Activated CD4-positive, CD25-positive, alpha-beta regulatory T cell (primary cell): ENCODE results near the gene CAPN12.

Experiments used
- DNase-seq, 4 experiments: peaks; one replicate each; lab custom pipeline; 2025; lab: John Stamatoyannopoulos, UW

Gene CAPN12

DNA sequence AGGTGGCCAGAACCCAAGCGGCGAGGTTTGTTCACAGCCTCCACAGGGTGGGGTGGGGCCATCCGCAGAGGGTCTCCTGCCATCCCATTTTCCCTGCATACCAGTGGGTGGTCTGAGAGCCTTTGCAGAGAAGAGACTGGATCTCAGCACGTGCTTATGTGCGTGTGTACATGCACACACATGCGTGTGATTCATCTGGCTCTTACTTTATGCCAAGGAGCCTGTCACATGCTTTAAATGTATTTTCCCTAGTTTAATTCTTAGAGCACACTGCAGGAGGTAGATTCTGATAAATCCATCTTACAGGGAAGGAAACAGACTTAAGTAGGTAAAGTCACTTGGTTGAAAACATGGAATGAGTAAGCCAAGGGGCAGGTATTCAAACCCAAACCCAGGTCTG, 47.1 kb downstream of the CAPN12 start:
- DNase-seq, result no peak

DNA sequence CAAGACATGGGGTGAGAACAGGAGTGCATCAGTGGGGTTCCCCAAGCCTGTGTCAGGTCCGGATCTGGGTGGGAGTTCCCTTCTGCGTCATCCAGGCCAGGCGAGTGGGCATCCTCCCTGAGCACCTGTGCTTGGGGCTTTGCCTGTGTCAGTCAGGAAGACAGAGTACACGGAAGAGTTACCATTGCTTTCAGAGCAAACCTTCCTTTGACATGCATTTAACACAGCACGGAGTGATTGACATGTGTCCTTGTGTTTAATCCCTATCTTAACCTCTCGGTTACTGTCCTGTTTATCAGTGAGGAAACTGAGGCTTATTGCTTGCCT, 47.6 kb downstream of the CAPN12 start:
- no peak for DNase-seq

DNA sequence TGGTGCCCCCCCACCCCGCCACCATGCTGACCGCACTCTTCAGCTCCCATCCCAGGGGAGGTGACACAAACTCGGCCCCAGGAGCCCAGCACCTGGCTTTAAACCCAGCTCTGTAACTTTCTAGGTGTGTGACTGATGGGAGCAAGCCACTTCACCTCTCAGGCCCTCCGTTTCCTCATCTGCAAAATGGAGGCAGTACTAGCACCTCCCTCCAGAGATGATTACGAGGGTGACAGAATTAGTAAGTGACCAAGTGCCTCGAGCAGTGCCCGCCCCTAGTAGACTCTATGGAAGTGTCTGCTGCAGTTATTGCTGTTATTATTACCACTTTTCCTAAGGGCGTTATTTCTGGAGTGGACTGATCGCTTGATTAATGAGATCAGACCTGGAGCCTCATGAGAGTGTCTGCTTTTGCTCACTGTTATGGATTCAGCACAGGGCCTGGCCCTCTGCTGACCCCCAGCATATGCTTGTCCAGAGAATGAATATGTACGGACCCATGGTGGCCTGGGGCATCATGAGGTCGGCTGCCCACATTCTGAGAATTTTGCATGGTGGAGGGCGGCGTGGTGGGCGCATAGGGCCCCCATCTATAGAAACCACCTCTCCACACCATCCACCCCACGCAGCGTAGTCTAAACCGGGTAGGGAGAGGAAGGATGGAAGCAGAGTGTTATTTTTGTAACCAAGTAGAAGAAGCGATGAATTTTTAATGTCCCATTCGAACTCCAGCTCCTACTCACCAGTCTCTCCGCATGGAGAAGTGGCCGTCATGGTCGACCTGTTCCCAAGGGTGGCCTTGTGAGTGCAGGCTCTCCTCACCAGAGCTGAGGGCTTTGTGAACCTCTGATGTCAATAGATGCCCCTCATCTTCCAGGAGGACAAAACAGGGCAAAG, 48.2 kb downstream of the CAPN12 start:
- no peak for DNase-seq

DNA sequence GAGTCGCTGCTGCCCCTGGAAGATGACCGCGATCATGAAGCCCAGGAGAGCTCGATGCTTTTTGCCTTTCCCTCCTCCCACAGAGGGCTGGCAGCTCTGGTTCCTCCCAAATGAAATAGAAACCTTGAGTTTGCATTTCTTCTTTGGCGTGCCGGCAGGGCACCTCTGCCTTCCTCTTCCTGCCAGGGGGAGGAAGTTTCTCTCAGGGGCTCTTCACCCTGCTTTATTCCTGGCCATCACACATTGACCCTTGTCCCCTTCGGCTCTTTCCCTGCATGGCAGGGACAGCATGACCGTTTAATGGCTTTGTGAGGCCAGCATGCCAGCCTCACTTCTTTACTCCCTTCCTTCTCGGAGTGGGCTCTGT, 49.0 kb downstream of the CAPN12 start:
- no peak for DNase-seq

DNA sequence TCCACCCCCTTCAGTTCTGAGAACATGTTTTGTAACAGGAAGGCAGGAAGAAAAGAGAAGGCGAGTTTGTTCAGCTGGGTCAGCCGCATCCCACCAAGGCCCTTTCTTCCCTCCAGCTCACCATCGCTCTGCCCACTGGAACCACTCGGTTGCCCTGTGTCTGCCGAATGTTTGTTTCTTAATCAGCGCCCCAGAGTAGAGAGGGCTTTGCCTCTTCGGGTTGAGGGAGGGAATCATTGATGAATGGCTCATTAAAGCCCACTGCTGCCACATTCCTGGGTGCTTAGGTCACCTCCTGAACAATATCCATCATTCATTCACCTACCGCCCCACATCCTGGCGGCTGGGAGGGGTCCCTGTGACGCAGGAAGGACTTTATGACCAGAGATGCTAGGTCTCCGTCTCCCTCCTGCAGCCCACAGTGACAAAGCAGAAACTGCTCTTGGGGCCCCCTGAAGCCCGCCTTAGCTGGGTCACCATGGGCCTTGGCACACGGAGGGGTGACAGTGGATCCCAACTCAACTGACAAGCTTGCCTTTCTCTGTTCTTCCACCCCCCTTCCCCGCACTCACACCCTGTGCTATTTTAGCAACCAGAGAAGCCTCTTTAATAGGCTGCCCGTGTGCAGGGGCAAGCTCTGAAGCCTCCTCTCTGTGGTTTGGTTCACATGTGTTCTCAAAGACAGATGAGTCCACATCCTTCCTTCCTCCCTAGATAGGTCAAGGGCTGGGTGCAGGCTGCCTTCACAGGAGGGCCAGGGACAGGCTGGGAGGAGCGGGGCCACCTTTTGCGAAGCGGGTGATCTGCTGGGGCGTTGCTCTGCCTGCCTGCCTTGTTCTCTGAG, 50.7 kb downstream of the CAPN12 start:
- DNase-seq, result no peak

DNA sequence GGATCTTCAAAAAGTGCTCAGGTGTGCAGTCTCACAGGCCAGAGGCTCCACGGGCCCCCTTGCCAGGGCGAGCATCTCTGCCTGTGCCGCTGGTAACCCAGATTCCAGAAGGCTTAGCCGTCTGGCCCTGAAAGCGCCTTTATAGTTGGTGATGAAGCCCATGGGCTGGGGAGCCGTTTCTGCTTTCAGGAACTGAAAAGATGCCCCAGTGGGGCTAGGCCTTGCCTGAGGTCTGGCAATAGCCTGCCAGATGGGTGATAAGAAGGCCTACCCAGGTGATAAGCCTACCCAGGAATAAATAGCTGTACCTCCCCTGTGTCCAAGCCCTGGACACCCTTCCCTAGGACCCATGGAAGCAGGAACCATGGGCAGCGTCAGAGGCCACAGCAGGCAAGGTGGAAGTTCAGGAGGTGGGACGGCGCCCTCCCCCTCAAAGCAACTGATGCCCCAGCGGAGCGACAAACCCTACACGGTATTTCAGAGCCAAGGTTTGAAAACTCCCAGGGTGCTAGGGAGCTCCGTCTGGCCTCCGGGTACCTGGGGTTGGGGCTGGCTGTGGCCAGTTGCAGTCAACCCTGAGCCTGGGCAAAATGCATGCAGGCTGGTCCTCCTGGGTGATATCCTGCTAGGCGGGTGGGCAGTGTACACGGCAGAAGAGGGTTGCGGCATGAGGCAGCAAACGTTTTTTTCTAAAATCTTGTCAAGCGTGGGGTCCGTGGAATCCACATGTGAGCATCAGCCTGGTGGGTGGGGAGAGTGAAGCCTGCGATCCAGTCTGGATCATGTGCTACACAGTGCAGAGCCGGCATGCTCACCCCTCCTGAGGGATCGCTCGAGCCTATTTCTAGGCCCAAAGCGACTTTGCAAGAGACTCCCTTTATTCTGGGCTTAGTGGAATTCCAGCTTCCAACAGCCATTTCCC, 51.6 kb downstream of the CAPN12 start:
- no peak for DNase-seq

DNA sequence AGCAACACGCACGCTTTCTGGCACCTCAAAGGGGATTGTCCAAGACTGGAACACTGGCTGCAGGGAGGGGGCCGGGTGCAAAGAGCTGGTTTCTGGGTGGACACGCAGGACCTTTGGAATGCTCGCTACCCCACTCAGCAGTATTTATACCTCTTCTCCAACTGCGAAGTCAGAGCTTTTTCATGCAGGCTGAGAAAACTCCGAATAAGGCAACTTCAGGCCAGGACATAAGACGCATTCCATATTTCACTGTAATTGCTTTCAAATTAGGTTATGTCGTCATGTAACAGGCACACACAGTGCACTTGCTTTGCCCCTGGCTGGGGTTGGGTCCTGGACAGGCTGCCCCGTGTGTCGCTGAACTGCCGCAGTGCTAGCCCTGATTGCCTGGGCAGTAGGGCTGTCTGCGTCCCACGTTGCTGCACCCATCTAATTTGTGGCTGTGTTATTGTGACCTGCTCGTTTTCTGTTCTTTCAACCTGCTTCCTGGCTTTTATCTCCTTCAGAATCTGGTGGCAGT, 52.3 kb downstream of the CAPN12 start:
- no peak for DNase-seq

DNA sequence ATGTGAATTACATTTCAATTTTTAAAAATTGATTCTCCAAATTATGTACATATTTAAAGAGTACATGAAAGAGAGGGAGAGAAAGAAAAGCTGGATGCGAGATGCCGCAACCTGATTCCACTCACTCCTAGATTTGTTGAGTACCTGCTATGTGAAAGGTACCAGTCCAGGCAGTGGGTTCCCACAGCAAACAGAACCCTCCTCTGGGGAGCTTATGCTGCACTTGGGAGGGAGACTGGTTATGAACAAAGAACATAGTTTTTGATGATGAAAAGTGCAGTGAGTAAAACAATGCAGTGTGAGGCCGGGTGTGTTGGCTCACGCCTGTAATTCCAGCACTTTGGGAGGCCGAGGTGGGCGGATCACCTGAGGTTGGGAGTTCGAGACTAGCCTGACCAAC, 53.4 kb downstream of the CAPN12 start:
- DNase-seq, result no peak

DNA sequence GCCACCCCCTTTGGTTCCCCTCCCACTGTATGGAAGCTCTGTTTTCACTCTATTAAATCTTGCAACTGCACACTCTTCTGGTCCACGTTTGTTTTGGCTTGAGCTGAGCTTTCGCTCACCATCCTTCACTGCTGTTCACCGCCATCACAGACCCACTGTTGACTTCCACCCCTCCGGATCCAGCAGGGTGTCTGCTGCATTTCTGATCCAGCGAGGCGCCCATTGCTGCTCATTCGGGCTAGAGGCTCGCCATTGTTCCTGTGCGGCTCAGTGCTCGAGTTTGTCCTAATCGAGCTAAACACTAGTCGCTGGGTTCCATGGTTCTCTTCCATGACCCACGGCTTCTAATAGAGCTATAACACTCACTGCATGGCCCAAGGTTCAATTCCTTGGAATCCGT, 54.1 kb downstream of the CAPN12 start:
- no peak for DNase-seq

DNA sequence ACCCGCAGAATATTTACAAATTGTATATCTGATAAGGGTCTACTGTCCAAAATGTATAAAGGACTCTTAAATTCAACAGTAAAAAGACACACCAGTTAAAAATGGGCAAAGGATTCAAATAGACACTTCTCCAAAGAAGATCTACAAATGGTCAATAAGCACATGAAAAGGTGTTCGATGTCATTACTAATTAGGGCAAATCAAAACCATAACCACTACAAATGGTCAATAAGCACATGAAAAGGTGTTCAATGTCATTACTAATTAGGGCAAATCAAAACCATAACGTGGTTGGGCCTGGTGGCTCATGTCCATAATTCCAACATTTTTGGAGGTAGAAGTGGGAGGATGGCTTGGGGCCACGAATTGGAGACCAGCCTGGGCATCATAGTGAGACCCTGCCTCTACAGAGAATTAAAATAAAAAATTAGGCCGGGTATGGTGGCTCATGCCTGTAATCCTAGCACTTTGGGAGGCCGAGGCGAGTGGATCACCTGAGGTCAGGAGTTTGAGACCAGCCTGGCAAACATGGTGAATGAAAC, 56.4 kb downstream of the CAPN12 start:
- no peak for DNase-seq

DNA sequence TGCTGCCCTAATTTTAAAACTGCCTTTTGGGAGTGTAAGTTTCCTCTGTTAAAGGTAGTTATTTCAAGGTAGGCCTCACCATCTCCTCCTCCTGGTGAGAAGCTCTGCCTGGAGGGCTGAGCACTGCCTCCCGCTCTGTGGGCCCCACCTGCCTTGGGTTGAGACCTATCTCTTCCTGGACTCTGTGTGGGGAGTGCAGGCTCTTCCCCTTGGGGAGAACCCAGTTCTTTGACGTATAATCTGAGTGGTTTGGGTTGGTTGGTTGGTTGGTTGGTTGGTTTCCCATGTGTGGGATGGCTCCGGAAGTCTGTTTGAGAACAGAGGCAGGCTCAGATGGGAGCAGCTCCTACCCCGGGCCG, 57.8 kb downstream of the CAPN12 start:
- no peak for DNase-seq

DNA sequence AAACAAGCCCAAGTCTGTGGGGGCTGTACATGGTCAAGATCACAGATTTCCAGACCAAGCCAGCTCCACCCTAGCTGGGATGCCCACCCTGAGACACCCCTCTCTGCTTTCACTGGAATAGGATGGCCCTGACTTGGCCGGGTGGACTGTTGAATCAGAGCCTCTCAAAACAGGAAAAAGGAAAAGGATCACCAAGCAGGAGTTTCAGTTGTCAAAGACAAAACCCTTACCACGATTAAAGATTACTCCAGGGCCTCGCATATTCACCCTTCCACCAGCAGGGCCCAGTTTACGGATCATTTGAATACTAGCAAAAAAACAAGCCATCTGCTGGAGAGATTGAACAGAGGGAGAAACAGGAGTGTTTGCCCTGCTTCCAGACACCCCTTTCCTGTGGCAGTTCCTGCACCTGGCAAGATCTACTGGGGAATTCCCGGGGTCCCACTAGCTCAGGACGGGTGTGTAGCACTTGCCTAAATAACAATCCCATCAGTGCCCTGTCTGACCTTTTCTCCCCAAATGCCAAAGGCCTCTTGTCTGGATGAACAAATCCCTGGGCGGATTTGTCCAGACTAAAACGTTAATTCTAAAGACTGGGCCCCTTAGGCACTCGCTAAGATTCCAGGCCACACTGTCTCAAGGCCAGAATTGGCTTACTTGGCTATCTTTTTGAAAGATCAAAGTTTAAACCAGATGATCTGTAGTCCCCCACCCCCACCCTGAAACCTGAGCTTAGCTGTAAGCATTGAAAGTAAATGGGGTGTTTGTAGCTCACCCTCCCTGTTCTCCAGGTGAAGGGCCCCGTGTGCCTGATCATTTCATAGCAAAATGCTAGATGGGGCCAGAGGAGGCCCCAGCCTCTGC, 58.4 kb downstream of the CAPN12 start:
- DNase-seq, result no peak

DNA sequence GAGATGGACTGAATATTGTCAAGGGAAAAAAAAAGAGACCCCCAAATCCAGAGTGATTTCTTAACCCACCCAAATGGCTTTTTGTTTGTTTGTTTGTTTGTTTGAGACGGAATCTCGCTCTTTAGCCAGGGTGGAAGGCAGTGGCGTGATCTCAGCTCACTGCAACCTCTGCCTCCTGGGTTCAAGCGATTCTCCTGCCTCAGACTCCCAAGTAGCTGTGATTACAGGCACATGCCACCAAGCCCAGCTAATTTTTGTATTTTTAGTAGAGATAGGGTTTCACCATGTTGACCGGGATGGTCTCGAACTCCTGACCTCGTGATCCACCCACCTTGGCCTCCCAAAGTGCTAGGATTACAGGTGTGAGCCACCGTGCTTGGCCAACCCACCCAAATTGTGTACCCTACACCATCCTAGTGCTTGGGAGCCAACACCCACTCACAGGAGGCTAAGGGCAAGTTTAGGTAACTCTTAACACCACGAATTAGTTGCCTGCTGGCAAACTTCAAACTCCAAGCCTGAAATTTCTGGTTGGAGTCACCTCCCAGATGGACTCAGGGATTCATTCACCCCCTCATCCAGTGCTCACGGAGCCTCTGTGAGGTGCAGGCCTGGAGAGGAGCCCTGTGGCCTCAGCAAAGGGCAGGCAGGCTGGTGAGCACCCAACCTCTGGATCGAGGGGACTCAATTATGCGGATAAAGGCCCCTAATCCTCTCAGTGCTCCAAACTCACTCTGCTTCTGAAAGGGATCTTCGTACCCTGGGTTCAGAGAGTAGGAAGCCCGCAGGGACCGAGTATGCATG, 59.2 kb downstream of the CAPN12 start:
- DNase-seq, result no peak

DNA sequence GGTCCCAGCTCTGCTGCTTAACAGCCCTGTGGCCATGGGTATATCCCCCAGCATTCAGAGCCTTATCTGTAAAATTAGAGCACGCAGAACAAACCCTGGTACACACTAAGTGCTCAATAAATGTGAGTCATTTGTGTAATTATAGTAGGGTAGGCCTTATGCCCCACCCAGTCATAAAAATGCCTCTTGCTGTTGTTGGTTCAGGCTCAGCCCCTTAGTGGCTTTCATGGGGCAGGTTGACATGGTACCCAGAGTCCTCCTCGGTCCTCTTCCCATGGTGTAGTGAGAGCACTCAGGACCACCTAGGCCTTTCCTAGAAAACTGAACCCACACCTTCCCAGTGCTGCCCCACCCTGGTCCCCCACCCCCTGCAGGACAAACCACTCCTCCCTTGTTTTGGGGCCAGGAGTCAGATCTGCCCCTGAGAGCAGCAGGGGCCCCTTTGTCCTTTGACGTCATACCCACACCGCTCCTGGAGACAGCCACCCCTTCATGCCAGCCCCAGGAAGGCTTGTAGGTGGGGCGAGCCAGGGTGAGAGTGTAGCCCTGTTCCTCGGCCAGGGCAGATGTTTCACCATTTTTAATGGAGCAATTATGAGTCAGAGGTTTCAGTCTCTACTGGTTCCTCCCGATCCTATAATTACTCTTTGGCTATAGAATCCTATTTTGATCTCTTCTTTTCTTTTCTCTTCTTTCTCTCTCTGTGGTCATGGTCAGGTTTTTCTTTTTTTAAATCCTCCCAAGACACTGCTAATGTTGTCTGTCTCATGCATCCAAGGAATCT, 60.0 kb downstream of the CAPN12 start:
- peak in 1 of 4 experiments; percentile 9 for DNase-seq

DNA sequence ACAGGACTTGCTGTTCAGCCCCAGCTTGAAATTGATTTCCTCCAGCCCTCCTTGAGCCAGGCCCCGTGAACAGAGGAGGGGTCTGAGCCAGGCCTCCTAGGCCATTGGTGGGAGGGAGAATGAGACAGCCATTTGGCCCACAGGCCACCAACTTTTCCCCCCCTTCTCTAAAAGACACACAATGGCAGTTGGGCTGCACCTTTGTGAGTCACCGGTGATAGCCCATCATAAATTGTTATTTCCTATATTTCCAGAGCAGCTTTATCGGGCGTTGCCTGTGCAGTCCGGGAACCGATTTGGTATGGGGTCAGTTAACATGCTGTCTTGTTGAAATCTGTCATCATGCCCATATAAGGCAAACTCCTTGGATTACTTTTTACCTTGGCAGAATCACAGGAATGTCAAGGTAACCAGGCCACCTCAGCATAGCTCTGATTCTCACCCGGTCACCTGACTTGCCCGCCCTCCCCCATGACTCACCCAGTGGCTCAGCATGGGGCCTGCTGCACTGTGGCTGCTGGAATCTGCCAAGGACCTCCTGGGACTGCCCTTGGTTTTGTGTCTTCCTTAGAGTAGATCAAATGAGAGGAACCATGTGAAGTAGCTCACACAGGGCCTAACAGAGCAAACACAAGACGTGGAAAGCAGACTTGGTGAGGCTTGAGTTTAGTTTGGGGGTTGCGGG, 60.7 kb downstream of the CAPN12 start:
- DNase-seq, result peak in 2 of 4 experiments; percentile 26 to 27

DNA sequence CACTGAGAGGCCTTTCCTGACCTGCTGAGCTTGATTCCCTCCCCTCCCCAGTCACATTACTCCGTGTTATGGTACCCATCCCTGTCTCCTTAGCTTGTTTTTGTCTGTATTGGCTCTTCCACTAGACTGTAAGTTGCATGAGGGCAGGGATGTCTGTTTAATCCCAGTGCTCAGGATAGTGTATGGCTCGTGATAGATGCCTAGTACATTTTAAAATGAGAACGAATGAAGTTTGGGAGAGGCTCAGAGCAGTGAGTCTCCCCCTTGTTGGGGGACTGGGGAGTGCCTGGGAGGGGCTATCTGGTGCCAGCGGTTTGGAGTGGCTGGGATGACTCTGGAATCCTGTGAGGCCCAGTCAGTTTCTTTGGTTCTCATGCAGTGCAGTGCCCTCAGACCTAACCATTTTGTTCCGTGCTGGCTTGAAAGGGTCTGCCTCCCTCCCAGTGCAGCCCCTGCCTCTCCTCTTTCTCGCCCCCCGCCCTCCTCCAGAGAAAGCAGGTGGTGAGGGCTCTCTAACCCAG, 61.3 kb downstream of the CAPN12 start:
- no peak for DNase-seq

DNA sequence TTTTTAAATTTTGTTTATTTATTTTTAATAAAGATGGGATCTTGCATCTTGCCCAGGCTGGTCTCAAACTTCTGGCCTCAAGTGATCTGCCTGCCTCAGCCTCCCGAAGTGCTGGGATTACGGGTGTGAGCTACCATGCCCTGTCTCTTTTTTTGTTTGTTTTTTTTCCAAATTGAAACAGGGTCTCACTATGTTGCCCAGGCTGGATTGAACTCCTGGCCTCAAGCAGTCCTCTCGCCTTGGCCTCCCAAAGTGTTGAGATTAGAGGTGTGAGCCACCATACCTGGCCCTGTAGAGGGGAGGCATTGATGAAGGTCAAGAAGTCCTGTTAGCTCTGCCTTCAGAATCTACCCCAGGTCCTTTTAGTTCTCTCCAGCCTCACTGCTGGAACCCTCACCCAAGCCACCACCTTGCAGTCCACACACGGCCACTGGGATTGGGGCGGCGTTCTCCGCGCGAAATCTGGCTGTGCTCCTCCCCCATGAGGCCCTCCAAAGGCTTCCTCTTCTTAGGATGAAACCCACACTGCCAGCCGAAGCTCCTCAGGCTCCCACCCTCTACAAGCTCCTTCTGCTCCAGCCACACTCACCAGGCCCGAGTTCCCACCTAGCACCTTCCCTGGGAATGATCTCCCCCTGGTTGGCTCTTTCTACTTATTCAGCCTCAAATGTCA, 61.9 kb downstream of the CAPN12 start:
- no peak for DNase-seq
